SK-N-SH (cell line): Measurements from ENCODE around the gene MS4A4E. TPM values are rescaled to one million over a fixed set of nuclear protein-coding genes. Genes with fewer than 3 reads are reported as not detected.

Experiments
- CTCF ChIA-PET: fragments of 300-600, 350-600 bp; formaldehyde crosslinking; extraction: SDS; loops from one replicate; lab custom pipeline; 2021; lab: Yijun Ruan, JAX
- POLR2A ChIA-PET: fragments of 350-600 bp; sonication (Branson Sonifier 250); formaldehyde crosslinking; extraction: SDS; loops from one replicate; lab custom pipeline; 2020; ENCODE audit warnings: antibody characterized with exemption, inconsistent platforms; lab: Yijun Ruan, JAX
- DNase-seq: peaks from one replicate; pipeline ENCODE4 v3.0.0; 2012
- H2AFZ ChIP-seq: fragments of 200-600 bp; sonication (generic); 2 replicates; pipeline ENCODE4 v1.8.1; 2016; ENCODE audit warnings: antibody characterized with exemption, mild to moderate bottlenecking, low read depth
- H3F3A ChIP-seq: fragments of 200-600 bp; sonication (generic); replicated peaks from 2 replicates; pipeline ENCODE3; 2016; ENCODE audit warnings: antibody characterized with exemption, mild to moderate bottlenecking; ENCODE audit not compliant: insufficient read depth
- H3K27ac ChIP-seq, 2 experiments: fragments of 200-500 bp in 1 of 2; fragments of 200-600 bp in 1 of 2; sonication (Bioruptor generic) in 1 of 2; sonication (generic), shearing (Covaris generic) in 1 of 2; 2 replicates each; pipeline versions ENCODE4 v1.5.1 to v1.6.1; 2014 to 2016; ENCODE audit warnings: low read depth in 2 of 2, inconsistent platforms in 1 of 2, low read length in 1 of 2, mild to moderate bottlenecking in 1 of 2, mixed read lengths in 1 of 2
- H3K27me3 ChIP-seq: fragments of 200-600 bp; sonication (generic), shearing (Covaris generic); 2 replicates; pipeline ENCODE4 v1.6.1; 2016; ENCODE audit warnings: mixed run types; ENCODE audit not compliant: insufficient read depth
- H3K36me3 ChIP-seq, 2 experiments: fragments of 200-500 bp in 1 of 2; fragments of 200-600 bp in 1 of 2; sonication (Bioruptor generic) in 1 of 2; sonication (generic) in 1 of 2; replicated peaks in 1 of 2; 2 replicates each; pipeline versions ENCODE3 to v1.5.1; 2014 to 2016; ENCODE audit warnings: low read length in 1 of 2, mild to moderate bottlenecking in 1 of 2; ENCODE audit not compliant: insufficient read depth in 2 of 2, control insufficient read depth in 1 of 2
- H3K4me1 ChIP-seq, 2 experiments: fragments of 200-500 bp in 1 of 2; fragments of 200-600 bp in 1 of 2; sonication (Bioruptor generic) in 1 of 2; sonication (generic), shearing (Covaris generic) in 1 of 2; 2 replicates each; pipeline versions ENCODE4 v1.5.1 to v1.6.1; 2014 to 2016; ENCODE audit warnings: low read depth in 1 of 2, low read length in 1 of 2, mixed run types in 1 of 2; ENCODE audit not compliant: insufficient read depth in 2 of 2, control insufficient read depth in 1 of 2
- H3K4me2 ChIP-seq: fragments of 200-600 bp; sonication (generic), shearing (Covaris generic); 2 replicates; pipeline ENCODE4 v1.6.1; 2017; ENCODE audit warnings: mixed run types
- H3K4me3 ChIP-seq, 2 experiments: fragments of 200-500 bp in 1 of 2; fragments of 200-600 bp in 1 of 2; sonication (Bioruptor generic) in 1 of 2; sonication (generic), shearing (Covaris generic) in 1 of 2; 2 replicates each; pipeline versions ENCODE4 v1.5.1 to v1.8.1; 2014 to 2016; ENCODE audit warnings: low read depth in 2 of 2, inconsistent platforms in 1 of 2, low read length in 1 of 2, mild to moderate bottlenecking in 1 of 2, mixed read lengths in 1 of 2, moderate library complexity in 1 of 2
- H3K79me2 ChIP-seq: fragments of 200-600 bp; sonication (generic); 2 replicates; pipeline ENCODE4 v1.8.1; 2017; ENCODE audit warnings: mild to moderate bottlenecking; ENCODE audit not compliant: insufficient read depth
- H3K9ac ChIP-seq: fragments of 200-600 bp; sonication (generic); 2 replicates; pipeline ENCODE4 v1.6.1; 2017; ENCODE audit warnings: mixed run types
- H3K9me2 ChIP-seq: fragments of 200-600 bp; sonication (generic); 2 replicates; pipeline ENCODE4 v1.6.1; 2017; ENCODE audit warnings: mixed run types
- H3K9me3 ChIP-seq: fragments of 200-600 bp; sonication (generic); 2 replicates; pipeline ENCODE4 v1.6.1; 2017; ENCODE audit warnings: mixed run types, mild to moderate bottlenecking, moderate library complexity
- H4K20me1 ChIP-seq: fragments of 200-600 bp; sonication (generic); 2 replicates; pipeline ENCODE4 v1.6.1; 2017; ENCODE audit warnings: mild to moderate bottlenecking, mixed run types; ENCODE audit not compliant: insufficient read depth
- CHD2 ChIP-seq: fragments of 150-350 bp; IDR thresholded peaks from 2 replicates; pipeline ENCODE4 v1.6.1; 2018; ENCODE audit warnings: low read length; ENCODE audit not compliant: partially characterized antibody
- ELF1 ChIP-seq: IDR thresholded peaks from 2 replicates; pipeline ENCODE4 v1.4.0; 2012
- EP300 ChIP-seq, 2 experiments: IDR thresholded peaks; 2 replicates each; pipeline versions ENCODE4 v1.4.0 to v1.6.1; 2012; ENCODE audit warnings: borderline replicate concordance in 1 of 2, low read depth in 1 of 2, low read length in 1 of 2
- FOXJ3 ChIP-seq: sonication (generic); formaldehyde crosslinking; IDR thresholded peaks from 2 replicates; pipeline ENCODE4 v1.5.1; 2020; ENCODE audit warnings: mild to moderate bottlenecking, missing genetic modification reagents
- IRF3 ChIP-seq: fragments of 150-350 bp; IDR thresholded peaks from 2 replicates; pipeline ENCODE4 v1.6.1; 2016; ENCODE audit warnings: mild to moderate bottlenecking, low read depth, low read length
- MEF2A ChIP-seq: IDR thresholded peaks from 2 replicates; pipeline ENCODE4 v1.4.0; 2012; ENCODE audit warnings: low read depth, borderline replicate concordance
- MXI1 ChIP-seq: IDR thresholded peaks from 2 replicates; pipeline ENCODE4 v1.6.1; 2012; ENCODE audit warnings: mild to moderate bottlenecking, low read depth, low read length, improper control_type of control experiment
- POLR2AphosphoS5 ChIP-seq: IDR thresholded peaks from 2 replicates; pipeline ENCODE4 v1.6.1; 2012; ENCODE audit warnings: low read depth, low read length
- RAD21 ChIP-seq: IDR thresholded peaks from 2 replicates; pipeline ENCODE4 v1.6.1; 2012; ENCODE audit warnings: mild to moderate bottlenecking, low read length
- RCOR1 ChIP-seq: fragments of 150-350 bp; IDR thresholded peaks from 2 replicates; pipeline ENCODE4 v1.6.1; 2017; ENCODE audit warnings: antibody characterized with exemption, low read length
- RXRA ChIP-seq: IDR thresholded peaks from 2 replicates; pipeline ENCODE4 v1.4.0; 2012; ENCODE audit warnings: low read depth, mild to moderate bottlenecking, borderline replicate concordance
- SIN3A ChIP-seq: IDR thresholded peaks from 2 replicates; pipeline ENCODE4 v1.6.1; 2012; ENCODE audit warnings: low read depth, mild to moderate bottlenecking, low read length, moderate library complexity, borderline replicate concordance
- SMC3 ChIP-seq: IDR thresholded peaks from 2 replicates; pipeline ENCODE4 v1.6.1; 2012; ENCODE audit warnings: low read depth, low read length, improper control_type of control experiment
- TAF1 ChIP-seq: IDR thresholded peaks from 2 replicates; pipeline ENCODE4 v1.6.1; 2012; ENCODE audit warnings: low read depth, mild to moderate bottlenecking, low read length, moderate library complexity, borderline replicate concordance
- TCF12 ChIP-seq: IDR thresholded peaks from 2 replicates; pipeline ENCODE4 v1.4.0; 2012
- WGBS: methylation state at CpG from one replicate; pipeline ENCODE4 v1.1.6; 2017; ENCODE audit warnings: low lambda C conversion rate; 5-methylcytosine and 5-hydroxymethylcytosine counted together
- polyA plus RNA-seq, 3 experiments: library from polyadenylated mRNA; depleted of rRNA; stranded (reverse); fragments of >200 nt; gene quantifications; 2 replicates each; pipeline ENCODE4 v1.2.3, GENCODE V29; 2012
- TF ChIP-seq, protein P1 (sequence below): IDR thresholded peaks from 2 replicates; pipeline ENCODE4 v1.4.0; 2012; ENCODE audit warnings: low read depth, borderline replicate concordance
- TF ChIP-seq, protein P2 (sequence below): fragments of 150-350 bp; IDR thresholded peaks from 2 replicates; pipeline ENCODE4 v1.6.1; 2017; ENCODE audit warnings: antibody characterized with exemption, low read length, low read depth, borderline replicate concordance
- TF ChIP-seq, protein P3 (sequence below): IDR thresholded peaks from 2 replicates; pipeline ENCODE4; 2012

Gene MS4A4E
- polyA plus RNA-seq, 1 of the 3 experiments (the other 2 are of a cell fraction) = not detected

- H3K79me2 ChIP-seq = no peaks in the 10 kb centered on the region
- H3K27me3 ChIP-seq = no peaks in the 10 kb centered on the region
- no peak overlapping the region for H3K27ac ChIP-seq
- no peaks in the 10 kb centered on the region for H3K4me1 ChIP-seq
- H3K9ac ChIP-seq = no peak overlapping the region
- ChIA-PET POLR2A (no interaction called here), CTCF (no interaction called here)
- no peak overlapping the region for H3K4me3 ChIP-seq
- H3K9me2 ChIP-seq = no peaks in the 10 kb centered on the region
- H3F3A ChIP-seq = no peaks in the 10 kb centered on the region
- H3K9me3 ChIP-seq = no peaks in the 10 kb centered on the region
- H3K36me3 ChIP-seq = no peaks in the 10 kb centered on the region
- H4K20me1 ChIP-seq = no peaks in the 10 kb centered on the region
- H3K4me2 ChIP-seq = no peak overlapping the region
- no peak for DNase-seq
- no peak for TF ChIP-seq FOXJ3 (CRISPR knock-in tag)
- TF ChIP-seq, protein P1, sequence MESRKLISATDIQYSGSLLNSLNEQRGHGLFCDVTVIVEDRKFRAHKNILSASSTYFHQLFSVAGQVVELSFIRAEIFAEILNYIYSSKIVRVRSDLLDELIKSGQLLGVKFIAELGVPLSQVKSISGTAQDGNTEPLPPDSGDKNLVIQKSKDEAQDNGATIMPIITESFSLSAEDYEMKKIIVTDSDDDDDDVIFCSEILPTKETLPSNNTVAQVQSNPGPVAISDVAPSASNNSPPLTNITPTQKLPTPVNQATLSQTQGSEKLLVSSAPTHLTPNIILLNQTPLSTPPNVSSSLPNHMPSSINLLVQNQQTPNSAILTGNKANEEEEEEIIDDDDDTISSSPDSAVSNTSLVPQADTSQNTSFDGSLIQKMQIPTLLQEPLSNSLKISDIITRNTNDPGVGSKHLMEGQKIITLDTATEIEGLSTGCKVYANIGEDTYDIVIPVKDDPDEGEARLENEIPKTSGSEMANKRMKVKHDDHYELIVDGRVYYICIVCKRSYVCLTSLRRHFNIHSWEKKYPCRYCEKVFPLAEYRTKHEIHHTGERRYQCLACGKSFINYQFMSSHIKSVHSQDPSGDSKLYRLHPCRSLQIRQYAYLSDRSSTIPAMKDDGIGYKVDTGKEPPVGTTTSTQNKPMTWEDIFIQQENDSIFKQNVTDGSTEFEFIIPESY = no peak
- TF ChIP-seq SMC3 = no peak
- no peak for TF ChIP-seq IRF3
- TF ChIP-seq RCOR1 = no peak
- TF ChIP-seq ELF1 = no peak
- TF ChIP-seq, protein P2, sequence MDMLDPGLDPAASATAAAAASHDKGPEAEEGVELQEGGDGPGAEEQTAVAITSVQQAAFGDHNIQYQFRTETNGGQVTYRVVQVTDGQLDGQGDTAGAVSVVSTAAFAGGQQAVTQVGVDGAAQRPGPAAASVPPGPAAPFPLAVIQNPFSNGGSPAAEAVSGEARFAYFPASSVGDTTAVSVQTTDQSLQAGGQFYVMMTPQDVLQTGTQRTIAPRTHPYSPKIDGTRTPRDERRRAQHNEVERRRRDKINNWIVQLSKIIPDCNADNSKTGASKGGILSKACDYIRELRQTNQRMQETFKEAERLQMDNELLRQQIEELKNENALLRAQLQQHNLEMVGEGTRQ = no peak
- TF ChIP-seq RXRA = no peak
- TF ChIP-seq TAF1 = no peak
- no peak for TF ChIP-seq SIN3A
- TF ChIP-seq POLR2AphosphoS5 = no peak
- TF ChIP-seq EP300 (IDR thresholded peaks at IDR 0.05; ENCODE audit: borderline replicate concordance in 1 of 2, low read depth in 1 of 2, low read length in 1 of 2) = no peak
- TF ChIP-seq MXI1 = no peak
- TF ChIP-seq TCF12 = no peak
- TF ChIP-seq, protein P3, sequence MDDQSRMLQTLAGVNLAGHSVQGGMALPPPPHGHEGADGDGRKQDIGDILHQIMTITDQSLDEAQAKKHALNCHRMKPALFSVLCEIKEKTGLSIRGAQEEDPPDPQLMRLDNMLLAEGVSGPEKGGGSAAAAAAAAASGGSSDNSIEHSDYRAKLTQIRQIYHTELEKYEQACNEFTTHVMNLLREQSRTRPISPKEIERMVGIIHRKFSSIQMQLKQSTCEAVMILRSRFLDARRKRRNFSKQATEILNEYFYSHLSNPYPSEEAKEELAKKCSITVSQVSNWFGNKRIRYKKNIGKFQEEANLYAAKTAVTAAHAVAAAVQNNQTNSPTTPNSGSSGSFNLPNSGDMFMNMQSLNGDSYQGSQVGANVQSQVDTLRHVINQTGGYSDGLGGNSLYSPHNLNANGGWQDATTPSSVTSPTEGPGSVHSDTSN = no peak
- no peak for TF ChIP-seq RAD21
- no peak for TF ChIP-seq MEF2A
- no peak for TF ChIP-seq CHD2
- 8% methylated on average over 3 of the region's 3 CpGs for WGBS
- no peak overlapping the region for H2AFZ ChIP-seq
These were observed 21.8 kb downstream of the MS4A4E start for GRCh38 chr11:60221181-60221580.
